ELF-1 (cell line): ENCODE data around the gene FAM168B.
"Not testable (repeated sequence)": the region's sequence is repeated elsewhere in the genome, so short reads cannot be mapped to it uniquely, and the experiment has no call there.

Experiments
- DNase-seq: peaks from one replicate; pipeline ENCODE4 v3.0.0-alpha.2; 2016; ENCODE audit warnings: low read depth, low spot score

The FAM168B gene

GRCh38 chr2:131093006-131093695, at the start of gene FAM168B:
Gene FAM168B (minus strand): TSS chr2:131093460. CDS start chr2:131082646, 10,814 bp downstream.
- DNase-seq = peak; percentile 92

DNA sequence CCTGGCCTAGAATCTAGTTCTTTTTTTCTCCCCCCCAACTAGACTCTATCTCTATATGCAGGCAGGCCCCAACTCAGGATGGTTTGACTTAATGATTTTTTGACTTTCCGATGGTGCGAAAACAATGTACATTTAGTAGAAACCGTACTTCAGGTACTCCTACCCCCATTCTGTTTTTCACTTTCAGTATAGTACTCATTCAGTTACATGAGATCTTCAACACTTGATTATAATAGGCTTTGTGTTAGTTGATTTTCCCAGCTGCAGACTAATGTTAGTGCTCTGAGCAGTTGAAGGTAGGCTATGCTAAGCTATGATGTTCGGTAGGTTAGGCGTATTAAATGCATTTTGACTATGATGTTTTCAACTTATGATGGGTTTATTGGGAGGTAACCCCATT, 49.6 kb upstream of the FAM168B start:
- no peak for DNase-seq

- no peak for DNase-seq
Observed at GRCh38 chr2:131140581-131140980, 47.3 kb upstream of the FAM168B start.

- DNase-seq = no peak
Observed at GRCh38 chr2:131132729-131133128, 39.5 kb upstream of the FAM168B start.

- DNase-seq = no peak
Observed at GRCh38 chr2:131130298-131130596, 37.0 kb upstream of the FAM168B start.

- DNase-seq = no peak
Observed at GRCh38 chr2:131127981-131128380, 34.7 kb upstream of the FAM168B start.

- no peak for DNase-seq
Observed at GRCh38 chr2:131127076-131127475, 33.8 kb upstream of the FAM168B start.

GRCh38 chr2:131126436-131126835, 33.2 kb upstream of the FAM168B start:
- DNase-seq = no peak

- no peak for DNase-seq
Observed at GRCh38 chr2:131125195-131125757, 32.0 kb upstream of the FAM168B start.

DNA sequence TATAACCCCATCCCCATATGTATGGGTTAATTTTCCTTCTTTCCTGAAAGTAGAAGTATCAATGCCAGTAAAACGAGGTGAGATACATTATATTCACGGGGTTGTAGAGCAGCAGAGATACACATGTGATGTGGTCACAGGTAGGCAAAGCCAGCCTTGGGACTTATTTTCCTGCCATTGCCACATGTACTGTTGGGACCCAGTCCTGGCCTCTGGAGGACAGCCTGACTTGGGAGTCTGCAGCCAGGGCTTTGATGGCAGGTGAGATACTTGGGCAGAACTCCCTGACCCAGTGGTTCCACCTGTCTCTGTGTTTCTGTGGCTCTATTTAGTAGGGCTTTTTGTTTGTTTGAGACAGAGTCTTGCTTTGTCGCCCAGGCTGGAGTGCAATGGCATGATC, 29.9 kb upstream of the FAM168B start:
- no peak for DNase-seq

DNA sequence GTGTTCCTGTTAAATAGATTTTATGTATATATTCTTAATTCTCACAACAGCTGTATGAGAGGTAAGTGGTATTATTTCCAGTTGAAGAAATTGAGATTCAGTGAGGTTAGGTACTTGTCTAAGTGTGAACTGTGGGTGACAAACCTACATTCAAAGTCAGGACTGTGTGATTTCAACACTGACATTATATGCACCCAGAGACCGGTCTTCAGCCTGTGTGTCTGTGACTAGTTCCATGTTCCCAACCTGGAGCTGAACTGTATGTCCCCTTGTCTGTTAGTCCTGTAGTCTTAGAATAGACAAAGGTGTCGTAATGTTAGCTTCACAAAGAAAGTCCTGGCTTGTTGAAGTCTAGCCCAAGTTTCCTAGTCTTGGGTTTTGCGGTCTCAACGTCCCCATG, 29.2 kb upstream of the FAM168B start:
- DNase-seq = no peak

DNA sequence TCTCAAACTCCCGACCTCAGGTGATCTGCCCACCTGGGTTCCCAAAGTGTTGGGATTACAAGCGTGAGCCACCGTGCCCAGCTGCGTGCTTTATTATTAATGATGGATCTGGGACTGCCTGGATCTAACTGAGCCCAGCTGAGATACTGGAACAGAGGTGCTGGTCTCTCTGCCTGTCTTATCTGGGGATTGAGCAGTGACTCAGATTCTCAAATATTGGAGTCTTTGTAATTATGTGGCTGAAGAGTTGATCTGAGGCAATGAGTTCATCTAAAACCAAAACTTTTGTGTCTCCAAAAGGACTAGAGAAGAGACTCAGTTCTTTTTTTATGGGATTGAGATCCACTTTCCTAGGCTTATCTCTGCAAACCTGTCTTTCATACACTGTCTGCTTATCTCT, 28.2 kb upstream of the FAM168B start:
- no peak for DNase-seq

DNA sequence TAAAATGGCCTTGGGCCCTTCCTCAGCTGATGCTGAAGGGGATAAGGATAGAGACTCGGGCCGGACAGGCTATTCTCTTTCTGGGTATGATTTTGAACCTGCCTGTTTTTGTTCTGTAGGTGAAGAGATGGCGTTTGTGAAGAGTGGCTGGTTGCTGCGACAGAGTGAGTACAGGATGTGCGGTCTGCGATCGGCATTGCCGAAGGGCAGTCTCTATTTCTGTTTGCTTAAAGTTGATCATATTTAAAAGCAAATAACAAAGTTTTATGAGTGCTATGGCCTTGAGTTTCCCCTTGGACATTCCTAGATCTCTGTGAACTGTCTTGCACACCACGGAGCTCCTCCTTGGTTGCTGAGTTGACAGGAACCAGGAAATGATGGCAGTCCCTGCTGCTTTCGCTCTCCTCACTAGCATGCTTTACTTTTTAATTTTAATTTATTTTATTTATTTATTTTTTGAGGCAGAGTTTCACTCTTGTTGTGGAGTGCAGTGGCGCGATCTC, 27.6 kb upstream of the FAM168B start:
- no peak for DNase-seq

DNA sequence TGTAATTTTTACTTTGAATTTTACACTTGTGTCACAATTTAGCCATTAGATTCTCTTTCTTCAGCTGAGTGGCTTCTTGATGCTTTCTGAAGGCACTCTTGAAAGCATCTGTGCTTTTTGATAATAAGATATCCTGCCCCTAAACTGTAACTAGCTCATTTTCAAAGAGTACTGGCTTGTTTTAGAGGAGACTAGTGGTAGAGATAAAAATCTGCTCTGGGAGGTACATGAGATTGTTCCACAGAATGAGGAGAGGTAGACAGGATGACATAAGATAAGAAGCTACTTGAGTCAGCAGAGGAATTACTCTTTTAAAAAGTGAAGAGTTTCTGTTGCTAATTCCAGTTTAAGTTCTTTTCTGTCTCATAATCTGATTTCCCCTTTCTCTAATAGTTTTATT, 22.5 kb upstream of the FAM168B start:
- no peak for DNase-seq

DNA sequence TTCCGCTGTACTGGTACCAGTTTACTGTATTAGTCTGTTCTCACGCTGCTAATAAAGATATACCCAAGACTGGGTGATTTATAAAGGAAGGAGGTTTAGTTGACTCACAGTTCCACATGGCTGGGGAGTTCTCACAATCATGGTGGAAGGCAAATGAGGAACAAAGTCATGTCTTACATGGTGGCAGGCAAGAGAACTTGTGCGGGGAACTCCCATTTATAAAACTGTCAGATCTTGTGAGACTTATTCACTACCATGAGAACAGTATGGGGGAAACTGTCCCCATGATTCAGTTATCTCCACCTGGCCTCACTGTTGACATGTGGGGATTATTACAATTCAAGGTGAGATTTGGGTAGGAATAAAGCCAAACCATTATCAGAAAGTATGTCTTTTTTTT, 21.7 kb upstream of the FAM168B start:
- DNase-seq = not testable (repeated sequence)

GRCh38 chr2:131113566-131114227, 20.4 kb upstream of the FAM168B start:
- no peak for DNase-seq

- no peak for DNase-seq
Observed at GRCh38 chr2:131112529-131112928, 19.3 kb upstream of the FAM168B start.

- peak; percentile 47 for DNase-seq
Observed at GRCh38 chr2:131105950-131106801, 12.9 kb upstream of the FAM168B start.

DNA sequence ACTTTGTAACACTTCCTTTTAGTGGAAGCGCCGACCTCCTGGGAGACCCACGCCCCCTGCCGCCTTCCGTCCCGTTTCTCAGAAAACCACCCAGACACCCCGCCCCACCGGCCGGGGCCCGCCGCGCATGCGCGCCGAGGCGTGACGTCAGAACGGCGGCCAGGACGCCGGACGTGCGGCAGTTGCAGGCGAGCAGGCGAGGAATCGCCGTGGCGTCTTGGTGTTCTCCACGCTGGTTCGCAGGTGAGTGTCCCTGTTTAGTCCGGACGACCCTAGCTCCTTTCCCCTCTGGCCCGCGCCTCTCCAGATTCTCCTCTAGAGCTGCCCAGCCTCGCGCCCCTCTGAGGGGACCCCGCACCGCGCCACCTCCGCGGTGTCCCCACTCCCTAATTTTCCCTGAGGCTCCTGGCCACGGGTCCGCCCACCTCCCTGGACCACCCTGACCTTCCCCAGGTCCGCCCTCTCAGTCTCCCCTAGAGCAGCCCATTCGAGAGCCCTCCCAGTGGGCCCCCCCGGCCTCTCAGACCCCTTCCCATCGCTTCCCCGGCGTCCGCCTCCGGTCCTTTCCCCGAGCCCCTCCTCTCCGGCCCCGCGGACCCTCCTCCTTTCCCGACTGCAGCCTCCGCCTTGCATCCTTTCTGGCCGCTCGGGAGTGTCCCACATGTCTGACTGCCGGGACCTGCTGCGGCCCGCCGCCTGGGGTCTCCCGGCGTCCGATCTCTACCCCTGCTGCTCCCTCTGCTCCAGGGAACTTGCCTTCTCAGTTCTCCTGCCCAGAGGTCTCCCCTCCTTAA, 12.1 kb upstream of the FAM168B start, which contains the start of gene PLEKHB2:
Gene PLEKHB2, plus strand, starts transcription at position 181 of the 794 bp plus-strand sequence. CDS start 15,606 bp downstream, outside the sequence.
- peak; percentile 97 for DNase-seq

- no peak for DNase-seq
Observed at GRCh38 chr2:131104487-131105155, 11.4 kb upstream of the FAM168B start.

- no peak for DNase-seq
Observed at GRCh38 chr2:131103165-131103564, 9.9 kb upstream of the FAM168B start.
